PC-3 (cell line): ENCODE results near the gene RTL10. TPM values are rescaled to one million over a fixed set of nuclear protein-coding genes. Genes with fewer than 3 reads are reported as not detected.
A peak's percentile ranks its signal among the peaks of the same experiment; 100 is the strongest.

Source experiments
- ATAC-seq: fragments of 200-7000 bp; cut with Tn5 transposase; 2 replicates; pipeline ENCODE4 v1.9.1; 2020; ENCODE audit warnings: mild to moderate bottlenecking, moderate library complexity
- BruUV-seq: library from RNA; stranded (reverse); fragments of 400-500 nt; replicated peaks from 2 replicates; lab custom pipeline; 2021; lab: Mats Ljungman, UMichigan
- CTCF ChIA-PET: fragments of 300-600 bp; sonication (Branson Sonifier 250); formaldehyde crosslinking; loops from one replicate; lab custom pipeline; 2022; ENCODE audit warnings: antibody characterized with exemption; lab: Charles Lee
- POLR2A ChIA-PET: fragments of 300-600 bp; sonication (Branson Sonifier 250); formaldehyde crosslinking; loops from one replicate; lab custom pipeline; 2022; ENCODE audit warnings: antibody characterized with exemption; ENCODE audit not compliant: unreplicated experiment; lab: Charles Lee
- DNase-seq: peaks from one replicate; pipeline ENCODE4 v3.0.0-alpha.2; 2015
- H2AFZ ChIP-seq: fragments of 300-600 bp; sonication (generic); 2 replicates; pipeline ENCODE4 v1.6.0; 2016; ENCODE audit warnings: antibody characterized with exemption, low read length
- H3F3A ChIP-seq: fragments of 300-600 bp; sonication (generic); one replicate; pipeline ENCODE4 v1.6.0; 2017; ENCODE audit warnings: antibody characterized with exemption, low read length, control low read depth, mild to moderate bottlenecking; ENCODE audit not compliant: unreplicated experiment
- H3K27ac ChIP-seq: fragments of 300-600 bp; sonication (generic); 2 replicates; pipeline ENCODE4 v1.5.1; 2016; ENCODE audit warnings: mild to moderate bottlenecking, low read length
- H3K27me3 ChIP-seq: fragments of 300-600 bp; sonication (generic); 2 replicates; pipeline ENCODE4 v1.6.1; 2016; ENCODE audit warnings: low read length, mixed read lengths
- H3K36me3 ChIP-seq: fragments of 300-600 bp; sonication (generic); 2 replicates; pipeline ENCODE4 v1.6.1; 2016; ENCODE audit warnings: low read depth, mixed run types, low read length, mixed read lengths
- H3K4me1 ChIP-seq: fragments of 300-600 bp; sonication (generic); 2 replicates; pipeline ENCODE4 v1.5.1; 2016; ENCODE audit warnings: low read length; ENCODE audit not compliant: insufficient read depth
- H3K4me2 ChIP-seq: fragments of 300-600 bp; sonication (generic); 2 replicates; pipeline ENCODE4 v1.6.0; 2016; ENCODE audit warnings: low read length
- H3K4me3 ChIP-seq: fragments of 300-600 bp; sonication (generic); 2 replicates; pipeline ENCODE4 v1.5.1; 2016; ENCODE audit warnings: mild to moderate bottlenecking, low read length, mixed read lengths
- H3K79me2 ChIP-seq: fragments of 300-600 bp; sonication (generic); 2 replicates; pipeline ENCODE4 v1.6.1; 2017; ENCODE audit warnings: low read length, mixed read lengths
- H3K9ac ChIP-seq: fragments of 300-600 bp; sonication (generic); 2 replicates; pipeline ENCODE4 v1.6.0; 2016; ENCODE audit warnings: mild to moderate bottlenecking, low read length
- H3K9me2 ChIP-seq: fragments of 300-600 bp; sonication (generic); replicated peaks from 2 replicates; pipeline ENCODE4 v1.6.1; 2016; ENCODE audit warnings: mixed run types, low read length, mixed read lengths
- H3K9me3 ChIP-seq: fragments of 300-600 bp; sonication (generic); 2 replicates; pipeline ENCODE4 v1.6.1; 2016; ENCODE audit warnings: low read length, mixed read lengths
- H4K20me1 ChIP-seq: fragments of 300-600 bp; sonication (generic); 2 replicates; pipeline ENCODE4 v1.6.1; 2016; ENCODE audit warnings: low read length, mixed read lengths
- EZH2 ChIP-seq: fragments of 300-600 bp; sonication (generic); IDR thresholded peaks from one replicate; pipeline ENCODE4 v1.6.1; 2017; ENCODE audit warnings: antibody characterized with exemption, mild to moderate bottlenecking, low read length; ENCODE audit not compliant: unreplicated experiment
- EZH2phosphoT487 ChIP-seq: fragments of 300-600 bp; sonication (generic); IDR thresholded peaks from 2 replicates; pipeline ENCODE4 v1.6.1; 2018; ENCODE audit warnings: mild to moderate bottlenecking, antibody characterized with exemption, low read length, borderline replicate concordance
- intact Hi-C: fragments of 100-400 bp; cut with micrococcal nuclease; formaldehyde crosslinking; loops from 2 replicates; pipeline ENCODE4 v1.9.0; 2023
- total RNA-seq: library from RNA; depleted of rRNA; stranded (reverse); fragments of >200 nt; gene quantifications from 2 replicates; pipeline ENCODE4 v1.2.3, GENCODE V29; 2014
- TF ChIP-seq, protein P1 (sequence below): fragments of 300-600 bp; sonication (generic); conservative IDR thresholded peaks from 2 replicates; pipeline ENCODE4 v1.5.1; 2017; ENCODE audit warnings: antibody characterized with exemption, low read depth, mild to moderate bottlenecking, low read length

RTL10 gene
- total RNA-seq, 1 experiment from 2014 or later, result 7.8 TPM

DNA sequence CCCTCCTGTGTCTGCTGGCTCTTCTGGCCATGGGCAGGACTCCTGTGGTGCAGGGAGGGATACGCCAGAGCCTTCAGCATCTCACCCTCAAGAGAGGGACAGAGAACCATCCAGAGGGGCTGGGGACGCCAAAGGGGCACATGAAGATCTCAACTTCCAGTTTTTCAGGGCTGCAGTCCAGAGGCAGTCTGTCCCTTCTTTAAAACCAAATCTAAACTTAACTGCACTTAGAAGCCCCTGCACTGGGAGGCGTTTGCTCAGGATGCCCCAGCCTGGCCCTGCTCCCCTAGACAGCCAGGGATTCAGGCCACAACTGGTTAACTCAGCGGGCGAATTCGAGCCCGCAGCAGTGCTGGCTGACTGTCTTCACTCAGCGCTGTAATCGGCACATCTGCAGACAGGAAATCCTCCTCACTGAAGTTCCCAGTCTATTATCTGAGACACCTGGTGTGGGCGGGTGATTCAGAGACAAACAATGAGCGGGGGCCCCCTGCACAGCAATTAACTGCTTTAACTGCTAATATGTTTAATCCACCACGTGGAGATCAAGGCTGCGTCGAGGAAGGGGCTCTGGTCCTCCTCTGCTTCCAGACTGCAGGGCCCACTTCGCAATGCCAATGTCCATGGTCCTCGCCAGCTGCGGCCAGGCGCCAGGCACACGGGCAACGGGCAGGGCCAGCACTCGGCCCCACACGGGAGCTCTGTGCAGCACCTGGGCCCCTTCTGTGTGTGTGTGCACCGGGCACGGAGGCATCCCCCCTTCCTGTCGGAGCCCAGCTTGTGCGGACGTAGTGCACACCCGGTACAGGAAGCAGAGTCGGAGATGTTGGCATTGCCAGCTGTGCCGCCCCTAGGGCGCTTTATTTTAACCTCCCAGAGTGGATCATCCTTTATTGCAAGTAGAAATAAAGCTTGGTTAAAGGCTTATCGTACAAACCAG is 36.9 kb upstream of the RTL10 start:
- Histone ChIP-seq H2AFZ (peak overlapping the region; percentile 65), H3K79me2 (no peaks in the 10 kb centered on the region), H3K9me3 (no peaks in the 10 kb centered on the region), H3K27ac (peak overlapping the region; percentile 54), H3K4me3 (peak overlapping the region; percentile 22; the same call in 1 of the 2 replicates), H4K20me1 (no peaks in the 10 kb centered on the region), H3K4me1 (peaks cover 19% of the 10 kb centered on the region), H3K4me2 (peak overlapping the region; percentile 66), H3K9ac (0 out of 2 replicates have a peak overlapping the region, but pooled peaks have one; percentile 6), H3K27me3 (no peaks in the 10 kb centered on the region), H3K36me3 (no peaks in the 10 kb centered on the region), H3F3A (no peaks in the 10 kb centered on the region), H3K9me2 (no peaks in the 10 kb centered on the region)
- no TSS peak for BruUV-seq
- intact Hi-C loops, result loop anchor here (1.0 kb wide), 1 partner anchor 10 kb away; no protein-coding TSS in a partner anchor
- ChIA-PET POLR2A (no interaction called here), CTCF (interaction anchor here (1.2 kb wide), 1 partner anchor 161 kb away, joined by 4 read pairs; no protein-coding TSS in a partner anchor)
- peak; percentile 93 for ATAC-seq
- TF ChIP-seq EZH2 (no peak), EZH2phosphoT487 (no peak)
- TF ChIP-seq, protein P1, sequence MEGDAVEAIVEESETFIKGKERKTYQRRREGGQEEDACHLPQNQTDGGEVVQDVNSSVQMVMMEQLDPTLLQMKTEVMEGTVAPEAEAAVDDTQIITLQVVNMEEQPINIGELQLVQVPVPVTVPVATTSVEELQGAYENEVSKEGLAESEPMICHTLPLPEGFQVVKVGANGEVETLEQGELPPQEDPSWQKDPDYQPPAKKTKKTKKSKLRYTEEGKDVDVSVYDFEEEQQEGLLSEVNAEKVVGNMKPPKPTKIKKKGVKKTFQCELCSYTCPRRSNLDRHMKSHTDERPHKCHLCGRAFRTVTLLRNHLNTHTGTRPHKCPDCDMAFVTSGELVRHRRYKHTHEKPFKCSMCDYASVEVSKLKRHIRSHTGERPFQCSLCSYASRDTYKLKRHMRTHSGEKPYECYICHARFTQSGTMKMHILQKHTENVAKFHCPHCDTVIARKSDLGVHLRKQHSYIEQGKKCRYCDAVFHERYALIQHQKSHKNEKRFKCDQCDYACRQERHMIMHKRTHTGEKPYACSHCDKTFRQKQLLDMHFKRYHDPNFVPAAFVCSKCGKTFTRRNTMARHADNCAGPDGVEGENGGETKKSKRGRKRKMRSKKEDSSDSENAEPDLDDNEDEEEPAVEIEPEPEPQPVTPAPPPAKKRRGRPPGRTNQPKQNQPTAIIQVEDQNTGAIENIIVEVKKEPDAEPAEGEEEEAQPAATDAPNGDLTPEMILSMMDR, result no peak
- peak; percentile 79 for DNase-seq

DNA sequence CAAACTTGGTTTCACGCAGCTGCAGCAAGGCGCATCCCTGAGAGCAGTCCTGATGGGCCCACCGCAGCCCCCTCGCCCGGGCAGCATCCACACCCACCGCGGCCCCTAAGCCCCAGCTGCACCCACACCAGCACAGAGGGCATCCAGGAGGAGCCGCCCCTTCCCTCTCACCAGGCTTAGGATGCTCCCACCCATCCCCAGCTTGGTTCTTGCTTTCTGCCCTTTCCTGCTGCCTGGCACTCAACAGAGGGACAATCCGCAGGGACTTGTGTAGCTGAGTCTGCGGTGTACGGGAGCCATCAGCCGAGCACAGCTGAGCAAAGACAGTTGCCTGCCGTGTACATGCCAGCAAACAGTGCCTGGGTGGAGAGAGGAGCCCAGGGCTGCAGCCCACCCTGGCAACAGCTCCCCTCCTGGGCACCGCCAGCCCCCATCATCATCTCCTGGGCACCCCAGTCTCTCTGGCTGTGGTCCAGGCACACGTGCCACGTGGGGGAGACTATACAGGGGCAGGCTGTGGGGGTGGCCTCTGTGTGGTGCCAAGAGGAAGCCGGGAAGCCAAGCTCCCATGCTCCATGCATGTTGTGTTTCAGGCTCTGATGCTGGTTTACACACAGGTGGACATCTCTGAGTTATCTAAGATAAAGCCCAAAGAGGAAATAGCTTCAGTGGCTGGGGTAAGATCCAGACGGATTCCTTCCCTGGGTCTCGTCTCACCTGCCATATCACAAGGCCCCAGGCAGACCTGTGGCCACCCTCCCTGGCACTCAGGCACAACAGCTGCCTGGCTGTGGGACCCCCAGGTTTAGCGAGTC is 36.0 kb upstream of the RTL10 start:
- Histone ChIP-seq H3F3A (no peaks in the 10 kb centered on the region), H2AFZ (no peak overlapping the region), H3K27me3 (no peaks in the 10 kb centered on the region), H3K4me3 (peak overlapping the region; percentile 22; the same call in 1 of the 2 replicates), H3K27ac (0 out of 2 replicates have a peak overlapping the region, but pooled peaks have one; percentile 54), H3K9ac (no peak overlapping the region), H3K36me3 (no peaks in the 10 kb centered on the region), H3K9me2 (no peaks in the 10 kb centered on the region), H3K79me2 (no peaks in the 10 kb centered on the region), H3K4me1 (peaks cover 19% of the 10 kb centered on the region), H3K4me2 (peak overlapping the region; percentile 66), H4K20me1 (no peaks in the 10 kb centered on the region), H3K9me3 (no peaks in the 10 kb centered on the region)
- DNase-seq, result no peak
- TF ChIP-seq, protein P1, result no peak
- TF ChIP-seq EZH2phosphoT487 (no peak), EZH2 (no peak)
- no peak for ATAC-seq
- ChIA-PET POLR2A (no interaction called here), CTCF (no interaction called here)
- BruUV-seq, result no TSS peak
- intact Hi-C loops, result loop anchor here (1.0 kb wide), 1 partner anchor 9 kb away; no protein-coding TSS in a partner anchor
